GM19239 (cell line): ENCODE data around the gene SH3D21.

Source experiments
- DNase-seq: peaks from one replicate; pipeline ENCODE4 v3.0.0; 2011; ENCODE audit warnings: low spot score; ENCODE audit not compliant: insufficient read length
- FAIRE-seq: peaks from 2 replicates; lab custom pipeline; 2011; peaks lifted over from hg19 to GRCh38; lab: Jason Lieb, UNC

The SH3D21 gene

DNA sequence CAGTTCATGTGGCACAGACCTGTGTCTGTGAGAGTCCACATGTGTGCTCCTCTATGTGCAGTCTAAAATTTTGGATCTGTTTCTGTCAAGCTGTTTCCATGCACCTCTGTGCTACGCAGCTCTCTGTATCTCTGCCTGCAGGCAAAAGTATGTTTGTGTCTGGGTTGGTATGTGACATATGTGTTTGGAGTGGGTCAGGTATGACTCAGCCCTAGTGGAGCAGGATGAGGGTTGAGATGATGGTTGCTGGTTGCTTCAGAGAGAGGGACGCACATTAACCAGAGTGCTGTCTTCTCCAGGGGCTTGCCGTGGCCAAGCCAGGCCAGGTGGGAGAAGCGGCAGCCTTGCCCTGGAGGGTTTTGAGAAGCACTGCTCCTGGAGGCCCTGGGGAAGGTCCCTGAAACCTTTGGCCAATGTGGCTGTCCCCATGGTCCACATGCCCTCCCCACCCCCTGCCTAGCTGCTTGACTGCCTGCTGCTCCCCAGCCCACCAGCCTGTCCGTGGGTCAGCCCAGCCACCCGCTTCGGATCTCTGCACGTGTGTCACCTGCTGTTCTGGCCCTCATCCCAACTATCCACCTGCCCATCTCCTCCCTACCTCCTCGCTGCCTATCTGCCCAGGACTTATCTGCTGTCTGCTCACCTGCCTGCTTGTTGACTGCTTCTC is 21.4 kb downstream of the SH3D21 start:
- DNase-seq = no peak
- no peak for FAIRE-seq

DNA sequence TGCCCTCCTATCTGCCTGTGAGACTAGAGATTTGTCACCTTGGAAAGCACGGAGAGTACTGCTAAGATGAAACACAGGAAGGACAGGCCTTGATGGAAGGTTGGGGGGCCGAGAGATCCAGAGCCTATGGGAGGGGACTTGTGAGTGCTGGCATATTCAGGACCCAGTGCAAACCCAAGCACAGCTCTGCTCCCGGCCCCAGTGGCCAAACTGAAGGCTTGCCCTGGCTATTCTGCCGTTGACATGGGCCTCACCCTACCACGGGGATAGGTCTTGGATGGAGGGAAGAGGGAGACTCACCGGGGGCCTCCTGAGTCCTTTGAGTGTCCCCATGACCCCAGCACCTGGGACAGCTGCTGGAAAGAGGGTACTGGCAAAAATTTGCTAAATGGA is 21.9 kb downstream of the SH3D21 start:
- DNase-seq = no peak
- FAIRE-seq = no peak

DNA sequence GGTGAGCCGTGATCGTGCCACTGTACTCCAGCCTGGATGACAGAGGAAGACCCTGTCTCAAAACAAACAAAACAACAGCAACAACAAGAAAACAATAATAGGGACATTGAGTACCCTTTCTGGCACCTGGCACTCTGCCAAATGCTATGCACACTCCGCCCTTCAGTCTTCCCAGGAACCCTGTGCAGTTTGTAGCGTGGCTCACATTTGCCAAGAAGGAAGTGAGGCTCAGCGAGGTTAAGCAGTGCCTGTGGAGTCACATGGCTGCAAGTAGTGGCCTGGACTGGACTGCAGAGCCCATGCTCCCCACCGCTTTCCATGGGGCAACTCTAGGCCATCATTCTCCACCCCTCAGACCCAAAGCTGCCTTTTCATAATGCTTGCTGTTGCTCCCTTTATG is 22.5 kb downstream of the SH3D21 start:
- FAIRE-seq (no peak), DNase-seq (no peak)

DNA sequence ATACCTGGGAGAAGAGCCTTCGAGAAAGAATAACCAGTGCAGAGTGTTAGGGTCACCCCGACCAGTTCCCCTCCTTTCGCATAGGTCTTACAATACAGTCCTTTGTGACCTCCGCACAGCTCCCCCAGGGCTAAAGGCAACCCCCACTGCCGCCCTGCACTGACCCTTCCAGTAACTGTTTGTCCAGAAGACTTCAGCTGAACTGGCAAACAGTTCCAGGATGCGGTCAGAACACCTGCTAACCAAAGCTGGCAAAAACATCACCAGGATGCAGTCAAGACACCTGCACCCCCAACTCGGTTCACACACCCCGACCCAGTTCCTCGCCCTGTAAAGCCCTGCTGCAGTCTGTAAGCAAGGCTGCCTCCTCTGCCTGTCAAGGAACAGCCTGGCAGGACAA is 23.6 kb downstream of the SH3D21 start:
- no peak for DNase-seq
- FAIRE-seq = no peak

GRCh38 chr1:36330940-36331339 is 24.8 kb downstream of the SH3D21 start:
- DNase-seq (no peak), FAIRE-seq (no peak)

- DNase-seq (no peak), FAIRE-seq (no peak)
Observed at GRCh38 chr1:36337830-36338229, 31.7 kb downstream of the SH3D21 start.

DNA sequence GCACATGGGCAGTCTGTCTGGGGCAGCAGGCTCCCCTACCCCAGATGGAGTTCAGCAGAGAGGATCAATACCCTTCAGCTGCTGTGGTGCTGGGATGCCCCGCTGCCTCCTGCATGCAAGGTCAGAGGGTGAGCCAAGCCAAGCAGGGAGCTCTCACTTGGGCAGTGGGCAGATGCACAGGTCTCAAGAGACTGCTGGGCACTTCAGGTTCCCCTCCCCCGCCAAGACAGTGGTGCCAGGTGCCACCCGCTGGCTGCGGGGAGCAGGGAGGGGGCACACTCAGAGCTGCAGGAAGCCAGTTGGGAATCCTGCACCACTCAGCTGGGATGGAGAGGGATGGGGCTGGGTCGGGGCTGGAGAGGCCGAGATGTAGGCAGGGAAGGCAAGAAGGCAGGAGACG is 33.0 kb downstream of the SH3D21 start:
- FAIRE-seq (no peak), DNase-seq (no peak)

GRCh38 chr1:36339615-36340014 is 33.4 kb downstream of the SH3D21 start:
- DNase-seq (no peak), FAIRE-seq (no peak)

DNA sequence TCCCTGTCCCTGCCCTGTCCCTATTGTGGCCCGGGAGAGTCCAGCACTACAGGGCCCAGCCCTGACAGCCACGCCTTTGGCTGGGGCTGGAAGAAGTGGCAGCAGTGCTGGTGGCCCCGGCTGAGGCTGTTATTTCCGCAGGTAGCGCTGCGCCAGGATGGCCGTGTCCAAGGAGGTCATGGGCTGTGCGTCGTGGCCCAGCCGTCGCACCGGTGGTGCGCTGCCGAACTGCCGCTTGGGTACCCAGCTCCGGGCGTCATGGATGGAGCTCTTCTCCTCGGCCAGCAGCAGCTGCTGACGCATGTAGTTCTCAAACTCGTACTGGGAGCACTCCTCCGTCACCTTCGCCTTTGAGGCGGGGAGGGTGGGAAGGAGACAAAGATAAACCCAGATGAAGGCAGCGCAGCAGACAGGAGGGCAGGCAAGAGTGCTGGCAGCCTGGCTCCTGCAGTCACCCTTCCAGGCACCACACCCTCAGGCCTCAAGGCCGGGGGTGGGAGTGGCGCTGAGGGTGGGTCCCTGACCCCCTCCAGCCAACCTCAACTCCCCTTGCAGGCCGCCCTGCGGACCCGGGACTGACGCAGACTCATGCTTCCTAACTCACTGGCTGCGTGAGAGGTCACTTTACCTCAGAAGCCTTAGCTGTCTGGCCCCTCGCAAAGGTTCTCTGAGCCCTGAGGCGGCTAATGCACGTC is 35.6 kb downstream of the SH3D21 start:
- FAIRE-seq (no peak), DNase-seq (no peak)

DNA sequence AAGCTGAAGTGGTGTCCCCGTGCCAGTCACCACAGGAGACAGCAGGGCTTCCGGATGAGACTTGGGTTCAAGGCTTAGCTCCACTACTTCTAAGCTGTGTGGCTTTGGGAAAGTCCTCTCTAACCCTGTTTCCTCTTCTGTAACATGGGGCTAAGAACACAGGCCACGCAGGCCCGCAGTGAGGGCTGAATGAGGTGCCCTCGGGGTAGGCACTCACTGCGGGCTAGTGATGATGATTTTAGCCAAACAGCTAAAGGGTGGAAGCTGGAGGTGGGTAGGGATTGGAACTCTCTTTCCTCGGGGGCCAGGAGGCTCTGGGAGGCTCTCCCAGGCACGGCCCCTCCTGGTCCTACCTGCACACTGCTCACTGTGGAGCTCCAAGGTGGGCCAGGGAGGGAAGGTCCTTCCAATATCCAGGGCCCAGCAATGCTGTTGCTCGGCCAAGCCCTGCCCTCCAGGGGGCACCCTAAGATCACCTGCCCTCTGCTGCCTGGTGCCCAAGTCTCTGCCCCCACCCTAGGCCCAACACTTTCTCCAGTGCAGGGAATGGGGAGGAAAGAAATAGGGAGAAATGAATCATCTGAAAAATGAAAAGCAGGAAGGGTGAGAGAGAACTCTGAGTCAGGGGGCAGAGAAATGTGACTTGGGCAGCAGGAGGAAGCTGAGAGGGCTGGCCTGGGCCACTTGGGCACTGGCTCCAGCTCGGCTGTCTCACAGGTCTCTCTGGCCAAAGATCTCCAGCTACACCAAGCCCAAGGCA is 36.4 kb downstream of the SH3D21 start:
- FAIRE-seq (peak; percentile 56), DNase-seq (no peak)

DNA sequence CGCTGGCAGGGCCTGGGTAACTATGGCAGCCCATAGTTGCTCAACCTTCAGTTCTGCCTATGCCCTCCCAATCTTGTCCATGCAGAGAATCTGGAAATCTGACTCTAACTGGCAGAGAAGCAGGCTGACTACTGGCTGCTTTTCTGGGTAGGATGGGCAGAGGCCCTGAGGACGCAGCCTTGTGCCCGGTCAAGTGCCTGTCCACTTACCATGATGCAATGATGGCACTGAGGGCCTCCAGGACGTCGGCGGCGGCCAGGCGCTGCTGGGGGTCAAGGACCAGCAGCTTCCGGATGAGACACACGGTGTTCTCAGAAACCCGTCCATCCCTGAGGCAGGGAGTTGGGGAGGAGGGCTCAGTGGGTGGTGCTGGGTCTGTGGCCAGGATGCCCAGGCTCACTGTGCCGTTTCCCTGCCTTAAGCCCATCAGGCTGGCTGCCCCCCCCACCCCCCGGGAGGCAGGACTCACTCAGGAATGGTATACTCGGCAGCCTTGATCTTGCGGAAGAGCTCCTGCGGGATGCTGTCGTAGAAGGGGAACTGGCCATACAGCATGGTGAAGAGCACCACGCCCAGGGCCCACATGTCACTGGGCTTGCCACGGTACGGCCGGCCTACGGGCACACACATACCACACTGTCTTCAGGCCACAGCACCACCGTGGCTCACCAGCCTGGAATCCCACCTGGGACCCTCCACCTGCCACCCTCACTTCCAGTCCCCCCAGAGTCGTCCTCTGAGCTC is 37.7 kb downstream of the SH3D21 start:
- FAIRE-seq = no peak
- no peak for DNase-seq

DNA sequence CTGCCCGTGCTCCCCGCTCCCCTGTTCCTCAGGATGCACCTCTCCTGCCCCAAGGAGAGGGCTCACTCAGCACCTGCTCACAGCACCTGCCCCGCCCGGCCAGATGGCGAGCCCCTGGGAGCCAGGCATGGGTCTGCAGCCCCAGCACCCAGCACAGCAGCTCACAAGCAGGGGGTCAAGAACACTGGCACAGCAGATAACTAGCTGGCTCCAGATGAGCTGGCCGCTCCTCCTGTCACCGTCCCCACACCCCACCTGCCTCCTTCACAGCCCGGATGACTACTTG is 38.2 kb downstream of the SH3D21 start:
- FAIRE-seq = no peak
- no peak for DNase-seq

- no peak for FAIRE-seq
Observed at GRCh38 chr1:36345353-36345752, 39.2 kb downstream of the SH3D21 start.

DNA sequence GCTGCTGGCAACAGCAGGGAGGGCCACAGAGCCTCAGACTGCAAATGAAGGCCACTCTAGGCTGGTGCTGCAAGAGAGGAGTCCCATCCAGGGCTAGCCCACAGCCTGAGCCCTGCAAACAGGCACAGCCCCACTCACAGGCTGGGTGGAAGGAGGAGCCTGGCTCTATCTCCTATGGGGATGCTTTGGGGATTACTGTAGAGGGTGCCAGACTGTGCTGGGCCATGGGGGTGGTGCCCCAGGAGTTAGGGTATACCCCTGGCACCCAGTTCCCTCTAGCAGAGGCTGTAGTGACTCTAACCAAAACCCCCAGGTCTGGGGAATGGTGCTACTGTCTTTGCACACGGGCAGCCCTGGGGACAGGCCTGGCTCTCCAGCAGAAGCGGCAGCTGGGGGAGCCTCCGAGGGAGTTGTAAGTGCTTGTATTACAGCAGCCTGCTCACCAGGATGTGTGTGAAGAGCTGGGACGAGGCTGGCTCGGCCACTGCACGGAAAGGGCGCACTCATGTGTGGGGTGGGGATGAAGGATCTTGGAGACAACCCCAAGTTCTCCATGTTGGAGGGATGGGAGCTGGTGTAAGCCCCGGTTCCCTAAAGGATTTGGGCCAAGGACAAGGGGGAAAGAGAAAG is 40.7 kb downstream of the SH3D21 start:
- DNase-seq = no peak
- FAIRE-seq = no peak

More at GRCh38 chr1:36345353-36345752, 39.2 kb downstream of the SH3D21 start:
- DNase-seq = no peak

GRCh38 chr1:36349241-36349671 is 43.1 kb downstream of the SH3D21 start:
- DNase-seq (peak; percentile 70), FAIRE-seq (peak; percentile 97)

DNA sequence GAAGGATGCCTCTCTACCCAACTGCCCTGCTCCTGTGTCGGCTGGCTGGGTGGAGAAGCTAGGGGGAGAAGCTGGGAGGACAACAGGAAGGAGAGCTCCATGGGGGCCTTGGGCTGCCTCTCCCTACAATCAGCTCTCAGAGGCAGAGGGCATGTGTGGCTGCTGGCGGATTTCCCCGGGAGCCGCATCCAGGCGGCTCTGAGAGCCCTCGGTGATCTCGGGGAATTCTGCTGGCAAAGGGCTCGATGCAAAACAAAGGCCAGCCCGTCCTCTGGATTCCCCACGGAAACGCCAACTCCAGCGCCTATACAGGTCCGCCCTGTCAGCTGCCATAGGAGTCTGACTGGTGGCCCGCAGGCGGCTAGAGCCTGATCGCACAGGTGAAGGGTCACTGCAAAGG is 43.7 kb downstream of the SH3D21 start:
- DNase-seq (no peak), FAIRE-seq (no peak)

- FAIRE-seq (peak; percentile 35), DNase-seq (no peak)
Observed at GRCh38 chr1:36350659-36351226, 44.6 kb downstream of the SH3D21 start.

GRCh38 chr1:36351227-36351977 is 45.2 kb downstream of the SH3D21 start:
- FAIRE-seq (no peak), DNase-seq (no peak)

DNA sequence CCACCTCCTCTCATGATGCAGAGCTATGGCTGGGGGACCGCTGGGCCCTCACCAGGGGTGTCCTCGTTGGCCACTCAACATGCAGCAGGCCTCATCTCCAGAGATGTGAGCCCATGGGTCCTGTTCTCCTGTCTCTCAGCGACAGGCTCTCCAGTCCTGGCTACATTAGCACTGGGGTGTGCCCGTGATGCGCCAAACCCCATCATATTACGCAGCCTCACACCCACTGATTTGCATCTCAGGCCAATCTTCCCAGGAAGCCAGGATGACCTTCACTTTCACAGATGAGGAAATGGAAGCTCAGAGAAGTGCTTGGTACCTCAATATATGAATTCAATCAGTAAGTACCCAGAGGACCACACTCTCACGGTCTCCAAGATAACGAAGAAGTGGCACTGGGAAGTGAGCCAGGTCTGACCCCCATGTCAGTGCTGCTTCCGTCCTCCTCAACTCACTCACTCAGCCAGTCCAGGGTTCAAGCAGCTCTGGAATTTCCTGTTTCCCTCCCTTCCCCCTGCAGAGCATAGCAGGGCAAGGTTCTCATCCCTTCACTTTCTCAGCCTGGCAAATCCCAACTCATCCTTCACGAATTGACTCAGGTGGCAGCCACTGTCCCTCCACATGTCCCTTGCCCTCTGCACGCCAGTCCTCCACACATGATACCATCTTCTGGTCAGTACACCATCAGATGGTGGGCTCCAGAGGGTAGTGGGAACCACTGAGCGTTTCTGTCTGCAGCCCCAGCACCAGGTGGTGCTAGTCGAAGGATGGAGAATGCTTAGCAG is 46.1 kb downstream of the SH3D21 start:
- no peak for DNase-seq
- no peak for FAIRE-seq
